K562 (cell line): ENCODE data around the gene TLR6. TPM values are rescaled to one million over a fixed set of nuclear protein-coding genes. Genes with fewer than 3 reads are reported as not detected.

Experiments
- ATAC-seq: fragments of 200-7000 bp; cut with Tn5 transposase; 3 replicates; pipeline ENCODE4 v1.9.1; 2020; ENCODE audit warnings: moderate library complexity
- BruUV-seq: library from RNA; stranded (reverse); fragments of 400-500 nt; replicated peaks from 2 replicates; lab custom pipeline; 2021; lab: Mats Ljungman, UMichigan
- CTCF ChIA-PET: fragments of 300-600 bp; formaldehyde crosslinking; extraction: SDS; loops from one replicate; lab custom pipeline; 2021; ENCODE audit warnings: low intra/inter-chr PET ratio; lab: Yijun Ruan, JAX
- POLR2A ChIA-PET: fragments of 300-600, 350-650 bp; sonication (Branson Sonifier 250); formaldehyde crosslinking; extraction: SDS; loops from one replicate; lab custom pipeline; 2021; ENCODE audit warnings: antibody characterized with exemption, inconsistent platforms; lab: Yijun Ruan, JAX
- DNase-seq, 4 experiments: peaks; one replicate each; pipeline versions ENCODE4 v3.0.0 to v3.0.0-alpha.2; 2011 to 2018; ENCODE audit warnings: low spot score in 3 of 4, mixed read lengths in 3 of 4; ENCODE audit errors: extremely low read depth in 1 of 4
- FAIRE-seq: peaks from 2 replicates; lab custom pipeline; 2011; peaks lifted over from hg19 to GRCh38; lab: Jason Lieb, UNC
- H2AFZ ChIP-seq: 2 replicates; pipeline ENCODE4 v1.6.0; 2011; ENCODE audit warnings: low read depth, low read length, control low read depth, inconsistent platforms
- H3K27ac ChIP-seq: fragments of 200-600 bp; 3 replicates; pipeline ENCODE4 v1.8.0; 2011; ENCODE audit warnings: low read depth, mild to moderate bottlenecking, control low read depth, inconsistent platforms, low read length, moderate library complexity, mixed read lengths; ENCODE audit errors: extremely low read depth
- H3K27me3 ChIP-seq, 2 experiments: fragments of 300-600 bp in 1 of 2; 2 replicates in 1 of 2; 3 replicates in 1 of 2; pipeline versions ENCODE4 v1.6.0 to v1.8.0; 2011; ENCODE audit warnings: inconsistent platforms in 2 of 2, low read length in 2 of 2, mild to moderate bottlenecking in 1 of 2, mixed read lengths in 1 of 2, moderate library complexity in 1 of 2; ENCODE audit not compliant: control insufficient read depth in 2 of 2, insufficient read depth in 2 of 2
- H3K36me3 ChIP-seq: fragments of 300-600 bp; 3 replicates; pipeline ENCODE4 v1.8.0; 2011; ENCODE audit warnings: mild to moderate bottlenecking, low read length, inconsistent platforms; ENCODE audit not compliant: control insufficient read depth, insufficient read depth
- H3K4me1 ChIP-seq, 2 experiments: fragments of 200-600 bp in 1 of 2; replicated peaks in 1 of 2; 2 replicates in 1 of 2; 3 replicates in 1 of 2; pipeline versions ENCODE4 v1.5.1 to v1.8.0; 2011; ENCODE audit warnings: inconsistent platforms in 2 of 2, low read length in 2 of 2, mild to moderate bottlenecking in 1 of 2, mixed read lengths in 1 of 2, moderate library complexity in 1 of 2; ENCODE audit not compliant: control insufficient read depth in 2 of 2, insufficient read depth in 2 of 2
- H3K4me2 ChIP-seq: 2 replicates; pipeline ENCODE4 v1.6.1; 2011; ENCODE audit warnings: low read length, control low read depth, inconsistent platforms, mixed read lengths; ENCODE audit not compliant: insufficient read depth
- H3K4me3 ChIP-seq: fragments of 200-600 bp; sonication (generic), shearing (Covaris generic); 2 replicates; pipeline ENCODE4 v1.5.1; 2016; ENCODE audit warnings: control low read depth, inconsistent platforms
- H3K79me2 ChIP-seq: fragments of 200-600 bp; 3 replicates; pipeline ENCODE4 v1.8.0; 2011; ENCODE audit warnings: low read length, inconsistent platforms; ENCODE audit not compliant: control insufficient read depth, insufficient read depth
- H3K9ac ChIP-seq, 2 experiments: 2 replicates each; pipeline versions ENCODE4 v1.6.0 to v1.6.1; 2011; ENCODE audit warnings: low read depth in 2 of 2, low read length in 2 of 2, control low read depth in 1 of 2, inconsistent platforms in 1 of 2, mild to moderate bottlenecking in 1 of 2, mixed read lengths in 1 of 2; ENCODE audit not compliant: insufficient read depth in 1 of 2
- H3K9me1 ChIP-seq: one replicate; pipeline ENCODE4 v1.6.0; 2011; ENCODE audit warnings: inconsistent platforms, mild to moderate bottlenecking, low read length, moderate library complexity; ENCODE audit not compliant: control insufficient read depth, insufficient read depth
- H3K9me3 ChIP-seq: replicated peaks from 2 replicates; pipeline ENCODE4 v1.5.1; 2011; ENCODE audit warnings: low read depth, low read length, inconsistent platforms; ENCODE audit not compliant: control insufficient read depth, insufficient read depth
- H4K20me1 ChIP-seq: replicated peaks from 2 replicates; pipeline ENCODE4 v1.6.1; 2011; ENCODE audit warnings: low read length, inconsistent platforms, mixed read lengths; ENCODE audit not compliant: control insufficient read depth, insufficient read depth
- FOXA1 ChIP-seq: fragments of 450-650 bp; IDR thresholded peaks from 2 replicates; pipeline ENCODE4 v1.6.1; 2016; ENCODE audit warnings: mild to moderate bottlenecking, borderline replicate concordance
- L3MBTL2 ChIP-seq: fragments of 450-650 bp; IDR thresholded peaks from 2 replicates; pipeline ENCODE4 v1.6.1; 2016; ENCODE audit warnings: mild to moderate bottlenecking, moderate library complexity
- MYNN ChIP-seq, 2 experiments: sonication (generic); formaldehyde crosslinking in 1 of 2; IDR thresholded peaks; 2 replicates each; pipeline versions ENCODE4 v1.5.0 to v1.6.1; 2016 to 2020; ENCODE audit warnings: antibody characterized with exemption in 1 of 2, missing genetic modification reagents in 1 of 2
- NBN ChIP-seq: fragments of 450-650 bp; IDR thresholded peaks from 2 replicates; pipeline ENCODE4 v1.6.1; 2016; ENCODE audit warnings: low read depth, mild to moderate bottlenecking
- NFE2 ChIP-seq: IDR thresholded peaks from 2 replicates; pipeline ENCODE4 v1.6.1; 2014; ENCODE audit warnings: antibody characterized with exemption, low read depth
- ZBTB1 ChIP-seq: sonication (generic); formaldehyde crosslinking; IDR thresholded peaks from 2 replicates; pipeline ENCODE4 v1.8.1; 2023; ENCODE audit warnings: missing genetic modification reagents, low read depth, mild to moderate bottlenecking, borderline replicate concordance
- ZFP30 ChIP-seq: fragments of 250-450 bp; sonication (Bioruptor Pico); IDR thresholded peaks from 2 replicates; pipeline ENCODE4 v1.8.0; 2022; ENCODE audit warnings: moderate library complexity, mild to moderate bottlenecking, inconsistent platforms, borderline replicate concordance
- ZNF146 ChIP-seq: IDR thresholded peaks from one replicate; pipeline ENCODE4 v1.6.1; 2018; ENCODE audit warnings: missing compliant biosample characterization; ENCODE audit not compliant: unreplicated experiment
- WGBS: fragments of 100-300 bp; shearing (Covaris generic); methylation state at CpG from one replicate; pipeline ENCODE4 v1.1.6; 2016; ENCODE audit warnings: low coverage, mixed read lengths; ENCODE audit not compliant: insufficient coverage; ENCODE audit errors: missing lambda C conversion rate; 5-methylcytosine and 5-hydroxymethylcytosine counted together
- in situ Hi-C: fragments of 300-500 bp; cut with MboI; formaldehyde crosslinking; loops from 4 replicates; pipeline ENCODE4 v1.15.0; 2018; ENCODE audit warnings: inconsistent platforms, mixed read lengths
- intact Hi-C: fragments of 100-400 bp; cut with micrococcal nuclease; formaldehyde crosslinking; loops from 2 replicates; pipeline ENCODE4 v1.14.2; 2022
- polyA plus RNA-seq, 8 experiments: library from polyadenylated mRNA; depleted of rRNA in 4 of 8; stranded (reverse) in 5 of 8; unstranded in 3 of 8; fragments of >200 nt; fragmentation: Nextera tagmentation in 2 of 8; fragmentation: Illumina TruSeq in 1 of 8; extraction: Ambion mirVana in 2 of 8; extraction: Trizol in 1 of 8; gene quantifications; 2 replicates each; pipeline versions ENCODE4 v1.2.1 to v1.2.3, GENCODE V29; 2011 to 2014; ENCODE audit warnings: inconsistent platforms in 1 of 8, missing spikeins in 1 of 8
- total RNA-seq, 7 experiments: library from RNA; depleted of rRNA in 6 of 7; stranded (reverse); fragments of >200 nt in 6 of 7; fragmentation: Illumina TruSeq in 2 of 7; extraction: Trizol in 2 of 7; gene quantifications; 2 replicates each; pipeline versions ENCODE4 v1.2.1 to v1.2.3, GENCODE V29; 2011 to 2021; ENCODE audit warnings: low replicate concordance in 1 of 7
- TF ChIP-seq, protein P1 (sequence below): sonication (generic); formaldehyde crosslinking; IDR thresholded peaks from 2 replicates; pipeline ENCODE4 v1.8.0; 2022; ENCODE audit warnings: missing genetic modification reagents, mild to moderate bottlenecking, borderline replicate concordance
- TF ChIP-seq, protein P2 (sequence below): fragments of 450-650 bp; IDR thresholded peaks from 2 replicates; pipeline ENCODE4 v1.6.1; 2016; ENCODE audit warnings: low read depth

TLR6 gene
- total and polyA plus RNA-seq, 9 of the 15 experiments (the other 6 are each of a cell fraction or from before 2014, with no cell fraction given), result 0.08 to 1.9 (median 0.91) TPM

DNA sequence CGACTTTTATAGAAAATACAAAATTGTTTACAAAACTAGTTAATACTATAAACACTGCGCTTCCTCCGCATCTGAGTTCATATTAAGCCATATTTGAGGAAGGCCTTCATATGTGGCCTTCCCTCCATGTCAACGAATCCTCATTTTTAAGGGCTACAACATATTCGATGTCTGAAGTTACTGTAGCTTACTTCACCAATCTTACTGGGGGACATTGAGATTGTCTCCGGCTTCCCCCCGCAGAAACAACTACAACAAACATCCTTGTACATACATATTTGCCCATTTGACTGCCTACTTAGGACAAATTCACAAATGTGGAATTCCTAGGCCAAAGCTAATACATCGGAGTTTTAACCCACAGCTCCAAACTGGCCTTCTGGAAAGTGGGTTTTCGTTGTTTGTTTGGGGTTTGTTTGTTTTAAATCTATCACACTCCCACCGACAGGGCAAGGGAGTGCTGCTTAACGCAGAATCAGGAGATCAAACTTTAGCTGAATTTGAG lies 10.4 kb upstream of the TLR6 start (continued):
- TF ChIP-seq ZNF146 (no peak), NFE2 (no peak), FOXA1 (no peak), NBN (no peak)
- TF ChIP-seq, protein P1, sequence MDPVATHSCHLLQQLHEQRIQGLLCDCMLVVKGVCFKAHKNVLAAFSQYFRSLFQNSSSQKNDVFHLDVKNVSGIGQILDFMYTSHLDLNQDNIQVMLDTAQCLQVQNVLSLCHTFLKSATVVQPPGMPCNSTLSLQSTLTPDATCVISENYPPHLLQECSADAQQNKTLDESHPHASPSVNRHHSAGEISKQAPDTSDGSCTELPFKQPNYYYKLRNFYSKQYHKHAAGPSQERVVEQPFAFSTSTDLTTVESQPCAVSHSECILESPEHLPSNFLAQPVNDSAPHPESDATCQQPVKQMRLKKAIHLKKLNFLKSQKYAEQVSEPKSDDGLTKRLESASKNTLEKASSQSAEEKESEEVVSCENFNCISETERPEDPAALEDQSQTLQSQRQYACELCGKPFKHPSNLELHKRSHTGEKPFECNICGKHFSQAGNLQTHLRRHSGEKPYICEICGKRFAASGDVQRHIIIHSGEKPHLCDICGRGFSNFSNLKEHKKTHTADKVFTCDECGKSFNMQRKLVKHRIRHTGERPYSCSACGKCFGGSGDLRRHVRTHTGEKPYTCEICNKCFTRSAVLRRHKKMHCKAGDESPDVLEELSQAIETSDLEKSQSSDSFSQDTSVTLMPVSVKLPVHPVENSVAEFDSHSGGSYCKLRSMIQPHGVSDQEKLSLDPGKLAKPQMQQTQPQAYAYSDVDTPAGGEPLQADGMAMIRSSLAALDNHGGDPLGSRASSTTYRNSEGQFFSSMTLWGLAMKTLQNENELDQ (CRISPR knock-in tag), result no peak

- no peak overlapping the region for H3K4me3 ChIP-seq
- DNase-seq, result no peak
- H3K9me3 ChIP-seq, result no peaks in the 10 kb centered on the region
- H3K9ac ChIP-seq, result no peak overlapping the region
- peaks cover 14 to 16% of the 10 kb centered on the region in 2 experiments for H3K4me1 ChIP-seq
- CTCF ChIA-PET, result no interaction called here
- FAIRE-seq, result no peak
- H4K20me1 ChIP-seq, result 0 out of 2 replicates have a peak, but pooled peaks cover 3% of the 10 kb centered on the region
- in situ Hi-C loops, result no loop called here
- no peaks in the 10 kb centered on the region for H3K9me1 ChIP-seq
- intact Hi-C loops, result no loop called here
- 51% methylated on average over 6 of the region's 6 CpGs for WGBS
- no peak overlapping the region for H2AFZ ChIP-seq
- H3K79me2 ChIP-seq, result peaks cover 8% of the 10 kb centered on the region; the same call in 1 of the 3 replicates
- no peak for ATAC-seq
- BruUV-seq, result no TSS peak
- H3K27ac ChIP-seq, result no peak overlapping the region
- H3K27me3 ChIP-seq, result no peaks in the 10 kb centered on the region; a peak in 1 of 5 replicates
- no peaks in the 10 kb centered on the region; the same call in 2 of the 3 replicates for H3K36me3 ChIP-seq
- POLR2A ChIA-PET, result no interaction called here
- H3K4me2 ChIP-seq, result no peak overlapping the region
- TF ChIP-seq L3MBTL2 (no peak), ZBTB1 (CRISPR knock-in tag) (no peak), MYNN (IDR thresholded peaks at IDR 0.05) (no peak), MYNN (CRISPR knock-in tag; IDR thresholded peaks at IDR 0.05) (no peak), ZFP30 (CRISPR knock-in tag) (no peak)
- TF ChIP-seq, protein P2, sequence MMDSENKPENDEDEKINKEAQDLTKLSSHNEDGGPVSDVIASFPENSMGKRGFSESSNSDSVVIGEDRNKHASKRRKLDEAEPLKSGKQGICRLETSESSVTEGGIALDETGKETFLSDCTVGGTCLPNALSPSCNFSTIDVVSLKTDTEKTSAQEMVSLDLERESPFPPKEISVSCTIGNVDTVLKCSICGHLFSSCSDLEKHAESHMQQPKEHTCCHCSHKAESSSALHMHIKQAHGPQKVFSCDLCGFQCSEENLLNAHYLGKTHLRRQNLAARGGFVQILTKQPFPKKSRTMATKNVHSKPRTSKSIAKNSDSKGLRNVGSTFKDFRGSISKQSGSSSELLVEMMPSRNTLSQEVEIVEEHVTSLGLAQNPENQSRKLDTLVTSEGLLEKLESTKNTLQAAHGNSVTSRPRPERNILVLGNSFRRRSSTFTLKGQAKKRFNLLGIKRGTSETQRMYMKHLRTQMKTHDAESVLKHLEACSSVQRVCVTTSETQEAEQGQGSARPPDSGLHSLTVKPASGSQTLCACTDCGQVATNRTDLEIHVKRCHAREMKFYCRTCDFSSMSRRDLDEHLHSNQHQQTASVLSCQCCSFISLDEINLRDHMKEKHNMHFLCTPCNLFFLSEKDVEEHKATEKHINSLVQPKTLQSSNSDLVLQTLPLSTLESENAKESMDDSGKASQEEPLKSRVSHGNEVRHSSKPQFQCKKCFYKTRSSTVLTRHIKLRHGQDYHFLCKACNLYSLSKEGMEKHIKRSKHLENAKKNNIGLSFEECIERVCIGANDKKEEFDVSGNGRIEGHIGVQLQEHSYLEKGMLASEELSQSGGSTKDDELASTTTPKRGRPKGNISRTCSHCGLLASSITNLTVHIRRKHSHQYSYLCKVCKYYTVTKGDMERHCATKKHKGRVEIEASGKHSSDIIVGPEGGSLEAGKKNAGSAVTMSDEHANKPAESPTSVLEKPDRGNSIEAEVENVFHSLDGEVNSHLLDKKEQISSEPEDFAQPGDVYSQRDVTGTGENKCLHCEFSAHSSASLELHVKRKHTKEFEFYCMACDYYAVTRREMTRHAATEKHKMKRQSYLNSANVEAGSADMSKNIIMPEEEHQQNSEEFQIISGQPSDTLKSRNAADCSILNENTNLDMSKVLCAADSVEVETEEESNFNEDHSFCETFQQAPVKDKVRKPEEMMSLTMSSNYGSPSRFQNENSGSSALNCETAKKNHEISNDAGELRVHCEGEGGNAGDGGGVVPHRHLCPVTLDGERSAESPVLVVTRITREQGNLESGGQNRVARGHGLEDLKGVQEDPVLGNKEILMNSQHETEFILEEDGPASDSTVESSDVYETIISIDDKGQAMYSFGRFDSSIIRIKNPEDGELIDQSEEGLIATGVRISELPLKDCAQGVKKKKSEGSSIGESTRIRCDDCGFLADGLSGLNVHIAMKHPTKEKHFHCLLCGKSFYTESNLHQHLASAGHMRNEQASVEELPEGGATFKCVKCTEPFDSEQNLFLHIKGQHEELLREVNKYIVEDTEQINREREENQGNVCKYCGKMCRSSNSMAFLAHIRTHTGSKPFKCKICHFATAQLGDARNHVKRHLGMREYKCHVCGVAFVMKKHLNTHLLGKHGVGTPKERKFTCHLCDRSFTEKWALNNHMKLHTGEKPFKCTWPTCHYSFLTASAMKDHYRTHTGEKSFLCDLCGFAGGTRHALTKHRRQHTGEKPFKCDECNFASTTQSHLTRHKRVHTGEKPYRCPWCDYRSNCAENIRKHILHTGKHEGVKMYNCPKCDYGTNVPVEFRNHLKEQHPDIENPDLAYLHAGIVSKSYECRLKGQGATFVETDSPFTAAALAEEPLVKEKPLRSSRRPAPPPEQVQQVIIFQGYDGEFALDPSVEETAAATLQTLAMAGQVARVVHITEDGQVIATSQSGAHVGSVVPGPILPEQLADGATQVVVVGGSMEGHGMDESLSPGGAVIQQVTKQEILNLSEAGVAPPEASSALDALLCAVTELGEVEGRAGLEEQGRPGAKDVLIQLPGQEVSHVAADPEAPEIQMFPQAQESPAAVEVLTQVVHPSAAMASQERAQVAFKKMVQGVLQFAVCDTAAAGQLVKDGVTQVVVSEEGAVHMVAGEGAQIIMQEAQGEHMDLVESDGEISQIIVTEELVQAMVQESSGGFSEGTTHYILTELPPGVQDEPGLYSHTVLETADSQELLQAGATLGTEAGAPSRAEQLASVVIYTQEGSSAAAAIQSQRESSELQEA, result no peak
Observed at GRCh38 chr4:38865445-38865844, 8.8 kb upstream of the TLR6 start.
